Erythroblast (primary cell): ENCODE results near the gene NFATC1.

Experiments
- GATA1 ChIP-seq: IDR thresholded peaks from 2 replicates; pipeline ENCODE4 v1.6.1; 2011; ENCODE audit warnings: low read depth, mild to moderate bottlenecking, control low read depth, low read length, moderate library complexity
- POLR2A ChIP-seq: IDR thresholded peaks from 2 replicates; pipeline ENCODE4 v1.6.1; 2011; ENCODE audit warnings: mild to moderate bottlenecking, low read length

GRCh38 chr18:79356435-79356834, 39.3 kb upstream of the NFATC1 start:
- no peak for TF ChIP-seq POLR2A
- TF ChIP-seq GATA1, result no peak
